GM21717 (cell line): ENCODE results near the gene CDK5.
"Not testable (repeated sequence)": the region's sequence is repeated elsewhere in the genome, so short reads cannot be mapped to it uniquely, and the experiment has no call there.

Experiments used
- ATAC-seq: cut with Tn5 transposase; IDR thresholded peaks from one replicate; pipeline ENCODE4 v1.9.1; 2021; ENCODE audit warnings: mild to moderate bottlenecking, moderate library complexity; ENCODE audit not compliant: unreplicated experiment

CDK5 gene

GRCh38 chr7:151017370-151017952, 40.2 kb downstream of the CDK5 start:
- no peak for ATAC-seq

DNA sequence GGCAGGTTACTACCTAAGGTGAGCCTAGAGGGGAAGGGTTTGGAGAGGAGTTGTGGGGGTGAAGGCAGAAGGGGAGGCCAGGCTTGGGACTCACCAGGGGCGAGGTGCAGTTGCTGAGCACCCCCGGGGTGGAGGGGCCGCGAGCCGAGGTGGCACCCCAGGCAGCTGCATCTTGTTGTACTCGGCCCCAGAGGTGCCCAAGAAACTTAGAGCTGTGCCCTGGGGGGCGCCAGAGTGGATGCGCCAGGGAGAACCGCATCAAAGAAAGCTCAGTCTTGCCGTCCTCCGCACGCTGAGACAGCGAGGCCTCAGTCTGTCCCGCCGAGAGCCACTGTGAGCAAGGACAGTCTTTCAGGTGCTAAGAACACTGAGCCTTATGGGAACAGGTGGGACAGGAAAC, 40.8 kb downstream of the CDK5 start:
- ATAC-seq = no peak

DNA sequence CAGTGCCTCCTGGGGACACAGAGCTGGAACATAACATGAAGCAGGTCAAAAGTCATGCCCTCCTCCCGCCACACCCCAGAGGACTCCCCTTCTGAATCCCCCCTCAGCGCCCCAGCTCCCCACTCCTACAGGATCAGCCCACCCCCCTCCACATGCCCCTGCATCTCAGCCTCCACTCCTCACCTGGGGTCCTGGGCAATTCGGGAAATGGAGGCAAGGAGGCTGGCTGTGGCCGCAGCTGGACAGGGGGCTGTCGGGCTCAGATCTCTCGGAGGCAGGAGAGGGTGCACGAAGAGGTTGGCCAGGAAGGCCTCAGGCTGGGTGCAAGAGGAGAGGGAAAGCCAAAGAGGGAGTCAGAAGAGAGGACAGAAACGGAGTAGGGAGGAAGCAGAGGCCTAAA, 41.2 kb downstream of the CDK5 start:
- ATAC-seq = no peak

- no peak for ATAC-seq
Observed at GRCh38 chr7:151015967-151016366, 41.7 kb downstream of the CDK5 start.

DNA sequence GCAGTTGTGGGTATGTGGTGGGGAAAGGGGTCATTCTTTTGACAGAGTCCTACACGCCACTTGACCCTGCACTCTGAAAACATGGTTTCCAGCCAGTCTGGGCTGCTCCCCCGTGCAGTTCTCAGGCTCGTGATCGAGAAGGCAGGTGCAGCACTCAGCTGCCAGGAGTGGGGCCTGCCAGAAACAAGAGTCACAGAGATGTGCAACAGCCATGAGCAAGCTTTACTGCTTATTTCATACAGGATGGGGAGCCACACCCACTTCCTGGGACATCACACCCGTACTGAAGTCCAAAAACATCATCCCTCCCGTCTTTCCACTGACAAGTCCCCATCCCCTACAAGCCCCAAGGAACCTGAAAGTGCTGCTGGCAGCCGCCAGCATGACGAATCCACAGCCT, 42.7 kb downstream of the CDK5 start:
- no peak for ATAC-seq

DNA sequence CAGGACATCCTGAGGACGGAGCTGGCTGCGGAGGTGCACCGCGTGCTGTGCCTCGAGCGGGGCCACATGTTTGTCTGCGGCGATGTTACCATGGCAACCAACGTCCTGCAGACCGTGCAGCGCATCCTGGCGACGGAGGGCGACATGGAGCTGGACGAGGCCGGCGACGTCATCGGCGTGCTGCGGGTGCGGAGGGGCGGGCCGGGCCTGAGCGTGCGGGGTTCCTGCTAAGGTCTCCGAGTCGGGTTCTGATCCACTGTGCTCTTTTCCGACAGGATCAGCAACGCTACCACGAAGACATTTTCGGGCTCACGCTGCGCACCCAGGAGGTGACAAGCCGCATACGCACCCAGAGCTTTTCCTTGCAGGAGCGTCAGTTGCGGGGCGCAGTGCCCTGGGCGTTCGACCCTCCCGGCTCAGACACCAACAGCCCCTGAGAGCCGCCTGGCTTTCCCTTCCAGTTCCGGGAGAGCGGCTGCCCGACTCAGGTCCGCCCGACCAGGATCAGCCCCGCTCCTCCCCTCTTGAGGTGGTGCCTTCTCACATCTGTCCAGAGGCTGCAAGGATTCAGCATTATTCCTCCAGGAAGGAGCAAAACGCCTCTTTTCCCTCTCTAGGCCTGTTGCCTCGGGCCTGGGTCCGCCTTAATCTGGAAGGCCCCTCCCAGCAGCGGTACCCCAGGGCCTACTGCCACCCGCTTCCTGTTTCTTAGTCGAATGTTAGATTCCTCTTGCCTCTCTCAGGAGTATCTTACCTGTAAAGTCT, 43.8 kb downstream of the CDK5 start:
- no peak for ATAC-seq

DNA sequence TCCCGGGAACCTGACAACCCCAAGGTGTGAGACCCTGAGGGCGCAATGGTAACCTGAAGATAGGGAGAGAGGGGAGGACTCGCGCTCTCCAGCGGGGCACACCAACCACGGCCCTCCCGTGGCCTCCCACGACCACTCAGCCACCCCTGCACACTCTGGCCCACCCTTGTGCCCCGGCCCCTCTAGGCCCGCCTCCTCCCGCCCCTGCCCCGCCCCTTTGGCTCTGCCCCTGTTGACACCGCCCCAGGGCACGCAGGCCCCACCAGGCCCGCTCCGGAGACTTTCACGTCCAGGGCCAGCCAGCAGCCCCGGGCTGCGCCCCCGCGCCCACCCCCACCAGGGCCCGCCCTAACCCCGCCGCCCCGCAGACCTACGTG, 44.4 kb downstream of the CDK5 start:
- no peak for ATAC-seq

DNA sequence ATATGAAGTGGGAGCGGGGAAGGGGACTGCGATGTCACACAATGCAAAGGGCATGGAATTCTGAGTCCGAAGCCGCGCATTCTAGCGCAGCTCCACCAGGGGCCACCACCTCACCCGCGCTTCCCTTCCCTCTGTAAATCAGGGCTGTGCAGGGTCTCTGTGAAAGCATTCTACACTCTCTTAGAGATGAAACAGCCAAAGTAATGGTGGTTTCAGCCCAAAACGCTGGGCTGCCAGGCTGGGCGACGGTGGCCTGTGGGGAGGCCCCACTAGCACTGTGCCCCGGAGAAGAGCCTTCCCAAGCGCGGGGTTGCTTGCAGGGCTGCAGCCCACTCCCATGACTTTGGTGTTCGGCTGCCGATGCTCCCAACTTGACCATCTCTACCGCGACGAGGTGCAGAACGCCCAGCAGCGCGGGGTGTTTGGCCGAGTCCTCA, 44.8 kb downstream of the CDK5 start:
- no peak for ATAC-seq

DNA sequence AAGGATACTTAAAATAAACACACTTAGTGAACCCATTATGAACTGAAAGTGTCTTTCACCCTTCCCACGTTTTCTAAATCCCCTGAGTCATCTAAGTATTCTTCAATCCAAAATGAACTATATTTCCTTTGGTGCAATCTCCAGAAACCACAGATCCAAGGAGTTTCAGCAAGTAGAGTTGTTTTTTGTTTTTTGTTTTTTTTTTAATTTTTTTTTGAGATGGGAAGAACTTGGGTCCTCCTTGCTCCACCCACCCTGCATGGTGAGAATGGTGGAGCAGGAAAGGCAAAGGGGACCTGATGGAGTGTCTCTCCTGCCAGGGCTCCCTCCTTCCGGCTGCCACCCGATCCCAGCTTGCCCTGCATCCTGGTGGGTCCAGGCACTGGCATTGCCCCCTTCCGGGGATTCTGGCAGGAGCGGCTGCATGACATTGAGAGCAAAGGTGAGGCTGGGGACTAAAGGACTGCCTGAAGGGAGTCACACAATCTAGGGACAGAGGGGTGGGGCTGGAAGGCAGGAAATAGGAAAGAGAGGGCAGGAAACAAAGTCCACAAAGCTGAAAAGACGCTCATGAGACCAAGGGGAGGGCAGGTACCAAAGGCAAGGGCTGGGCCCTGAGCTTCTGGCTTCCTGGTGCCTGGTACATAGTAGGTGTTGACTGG, 45.5 kb downstream of the CDK5 start:
- ATAC-seq = no peak

GRCh38 chr7:151011616-151012015, 46.1 kb downstream of the CDK5 start:
- ATAC-seq = not testable (repeated sequence)

DNA sequence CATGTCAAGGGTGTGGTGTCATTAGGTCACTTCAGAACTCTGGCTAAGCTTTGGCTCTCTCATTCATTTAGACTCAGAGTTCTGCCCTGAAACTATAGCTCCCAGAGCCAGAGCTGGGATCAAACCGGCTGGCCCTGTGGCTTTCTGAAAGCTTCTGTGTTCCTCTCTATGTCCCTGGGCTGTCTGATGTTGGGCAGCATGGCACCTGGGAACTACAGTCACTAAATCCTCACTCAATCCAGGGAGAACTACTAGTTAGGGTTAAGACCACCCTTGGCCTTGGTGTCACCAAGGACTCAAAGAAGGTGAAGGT, 46.6 kb downstream of the CDK5 start:
- ATAC-seq = no peak

- no peak for ATAC-seq
Observed at GRCh38 chr7:151010307-151011096, 47.2 kb downstream of the CDK5 start.

DNA sequence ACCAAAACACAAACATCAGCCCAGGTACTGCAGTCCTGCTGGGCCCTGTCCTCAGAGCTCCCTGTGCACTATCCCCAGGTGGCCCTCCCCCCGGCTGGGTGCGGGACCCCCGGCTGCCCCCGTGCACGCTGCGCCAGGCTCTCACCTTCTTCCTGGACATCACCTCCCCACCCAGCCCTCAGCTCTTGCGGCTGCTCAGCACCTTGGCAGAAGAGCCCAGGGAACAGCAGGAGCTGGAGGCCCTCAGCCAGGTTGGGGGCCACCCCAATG, 47.7 kb downstream of the CDK5 start:
- no peak for ATAC-seq

- ATAC-seq = no peak
Observed at GRCh38 chr7:151009327-151010036, 48.2 kb downstream of the CDK5 start.

GRCh38 chr7:151008511-151009323, 49.0 kb downstream of the CDK5 start:
- peak; percentile 80 for ATAC-seq

DNA sequence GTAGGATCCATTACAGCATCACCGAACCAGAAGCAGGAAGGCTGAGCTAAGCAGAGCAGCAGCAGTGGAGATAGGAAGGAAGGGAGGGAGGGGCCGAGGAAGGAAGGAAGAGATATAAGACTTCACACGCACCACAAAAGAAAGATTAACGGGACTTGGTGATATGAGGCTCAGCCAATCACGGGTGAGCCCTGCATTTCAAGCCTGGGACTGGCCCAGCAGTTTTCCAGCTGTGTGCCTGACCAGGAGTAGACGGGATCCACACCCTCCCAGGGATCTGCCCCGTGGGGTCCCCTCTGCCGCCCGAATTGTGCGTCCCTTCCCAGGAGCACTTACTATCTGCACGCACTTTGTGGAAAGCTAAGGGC, 49.6 kb downstream of the CDK5 start:
- ATAC-seq = no peak

DNA sequence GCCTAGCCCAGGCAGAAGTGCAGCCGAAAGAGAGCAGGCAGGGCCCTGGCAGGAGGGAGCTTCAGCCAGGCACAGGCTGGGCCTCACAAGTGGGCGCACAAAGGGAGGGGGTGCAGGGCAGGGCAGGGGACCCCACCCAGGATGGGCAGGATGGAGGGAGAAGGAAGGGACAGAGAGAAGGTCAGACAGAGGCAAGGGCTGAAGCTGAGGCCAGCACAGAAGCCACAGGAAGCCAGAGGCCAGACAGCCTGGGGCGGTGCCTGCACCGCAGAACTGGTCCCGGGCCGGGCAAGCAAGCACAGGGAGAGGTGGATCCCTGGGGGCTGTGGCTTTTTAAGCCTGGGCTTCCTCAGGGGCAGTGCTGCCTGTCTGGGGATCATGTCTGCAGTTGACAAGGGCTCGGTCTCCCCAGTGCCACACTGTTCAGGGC, 50.2 kb downstream of the CDK5 start:
- no peak for ATAC-seq

DNA sequence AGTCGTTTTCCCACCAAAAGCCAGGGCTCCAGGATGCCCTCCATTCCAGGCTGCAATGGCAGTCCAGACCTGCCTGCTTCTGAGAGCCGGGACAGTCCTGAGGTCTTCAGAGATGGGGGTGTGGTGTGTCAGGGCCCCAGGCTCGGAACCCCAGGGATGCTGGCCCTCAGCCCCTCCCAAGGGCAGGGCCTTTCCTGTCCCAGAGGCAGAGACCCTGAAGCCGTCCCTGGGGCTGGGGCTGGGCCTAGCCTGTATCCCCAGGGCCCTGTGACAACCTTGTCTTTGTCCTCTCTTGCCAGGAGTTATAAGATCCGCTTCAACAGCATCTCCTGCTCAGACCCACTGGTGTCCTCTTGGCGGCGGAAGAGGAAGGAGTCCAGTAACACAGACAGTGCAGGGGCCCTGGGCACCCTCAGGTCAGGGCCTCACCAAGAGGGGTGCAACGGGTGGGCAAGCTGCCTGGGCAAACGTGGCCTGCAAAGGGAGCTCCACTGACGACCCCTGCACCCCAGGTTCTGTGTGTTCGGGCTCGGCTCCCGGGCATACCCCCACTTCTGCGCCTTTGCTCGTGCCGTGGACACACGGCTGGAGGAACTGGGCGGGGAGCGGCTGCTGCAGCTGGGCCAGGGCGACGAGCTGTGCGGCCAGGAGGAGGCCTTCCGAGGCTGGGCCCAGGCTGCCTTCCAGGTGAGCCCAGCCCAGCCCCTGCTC, 51.0 kb downstream of the CDK5 start:
- no peak for ATAC-seq

DNA sequence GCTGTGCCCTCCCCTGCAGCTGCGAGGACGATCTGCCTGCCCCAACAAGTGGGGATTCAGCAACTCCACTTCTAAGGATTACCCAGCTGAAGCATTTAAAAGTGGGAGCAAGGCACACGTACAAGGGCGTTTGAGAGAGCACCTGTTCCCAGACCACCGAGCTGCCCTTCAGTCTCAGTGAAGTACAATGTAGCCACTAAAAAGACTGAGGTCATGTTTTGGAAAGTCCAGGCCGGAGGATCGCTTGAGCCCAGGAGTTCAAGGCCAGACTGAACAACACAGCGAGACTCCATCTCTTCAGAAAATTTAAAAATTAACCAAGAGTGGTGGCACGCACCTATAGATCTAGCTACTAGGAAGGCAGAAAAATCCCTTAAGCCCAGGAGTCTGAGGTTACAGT, 52.1 kb downstream of the CDK5 start:
- no peak for ATAC-seq
